H54 (cell line): ENCODE data around the gene MAN2A2.
A peak's percentile ranks its signal among the peaks of the same experiment; 100 is the strongest.
"Not testable (repeated sequence)": the region's sequence is repeated elsewhere in the genome, so short reads cannot be mapped to it uniquely, and the experiment has no call there.

ENCODE experiments used
- DNase-seq: peaks from one replicate; pipeline ENCODE4 v3.0.0; 2011; ENCODE audit warnings: low spot score, mixed read lengths; ENCODE audit not compliant: insufficient read length
- FAIRE-seq: peaks from 3 replicates; lab custom pipeline; 2011; peaks lifted over from hg19 to GRCh38; lab: Jason Lieb, UNC
- POLR2A ChIP-seq: IDR thresholded peaks from 2 replicates; pipeline ENCODE4 v1.6.1; 2011; ENCODE audit warnings: low read depth, mild to moderate bottlenecking, low read length

The MAN2A2 gene

GRCh38 chr15:90918034-90918788, 15.1 kb downstream of the MAN2A2 start:
- no peak for TF ChIP-seq POLR2A
- DNase-seq (no peak), FAIRE-seq (no peak)

GRCh38 chr15:90918835-90919234, 15.7 kb downstream of the MAN2A2 start:
- FAIRE-seq = no peak
- TF ChIP-seq POLR2A = no peak

GRCh38 chr15:90921887-90922286, 18.8 kb downstream of the MAN2A2 start:
- TF ChIP-seq POLR2A = no peak
- DNase-seq (no peak), FAIRE-seq (no peak)

More at GRCh38 chr15:90918835-90919234, 15.7 kb downstream of the MAN2A2 start:
- DNase-seq = no peak

- not testable (repeated sequence) for FAIRE-seq, DNase-seq
These were observed 19.7 kb downstream of the MAN2A2 start for GRCh38 chr15:90922712-90923322.

- no peak for FAIRE-seq
- TF ChIP-seq POLR2A = no peak
- no peak for DNase-seq
These were observed 21.3 kb downstream of the MAN2A2 start for GRCh38 chr15:90924375-90924774.

GRCh38 chr15:90926766-90927165, 23.7 kb downstream of the MAN2A2 start:
- FAIRE-seq = not testable (repeated sequence)

GRCh38 chr15:90928106-90928505, 25.0 kb downstream of the MAN2A2 start:
- DNase-seq, FAIRE-seq: not testable (repeated sequence)

More at GRCh38 chr15:90926766-90927165, 23.7 kb downstream of the MAN2A2 start:
- DNase-seq = not testable (repeated sequence)

- no peak for FAIRE-seq
- TF ChIP-seq POLR2A = no peak
- no peak for DNase-seq
These were observed 26.3 kb downstream of the MAN2A2 start for GRCh38 chr15:90929246-90930019.

- no peak for TF ChIP-seq POLR2A
- DNase-seq (no peak), FAIRE-seq (no peak)
These were observed 27.9 kb downstream of the MAN2A2 start for GRCh38 chr15:90930861-90931574.

GRCh38 chr15:90931575-90931827, 28.4 kb downstream of the MAN2A2 start:
- DNase-seq = no peak
- FAIRE-seq = no peak
- TF ChIP-seq POLR2A = no peak

GRCh38 chr15:90931828-90932659, 28.9 kb downstream of the MAN2A2 start, which contains the start of gene HDDC3:
Gene HDDC3 (minus strand): TSS chr15:90932549. CDS start chr15:90932540, 9 bp downstream.
- peak; percentile 65; the same call in 1 of the 2 replicates for TF ChIP-seq POLR2A
- FAIRE-seq (no peak), DNase-seq (peak; percentile 70)

GRCh38 chr15:90932660-90932991, 29.5 kb downstream of the MAN2A2 start:
- FAIRE-seq (no peak), DNase-seq (no peak)
- no peak for TF ChIP-seq POLR2A

GRCh38 chr15:90933301-90933700, 30.2 kb downstream of the MAN2A2 start:
- no peak for FAIRE-seq
- DNase-seq = no peak
- no peak for TF ChIP-seq POLR2A
